ENCODE measurements around the gene ABCC11. TPM values are rescaled to one million over a fixed set of nuclear protein-coding genes. Genes with fewer than 3 reads are reported as not detected.

ABCC11 gene
- total RNA-seq, 2 donors from 2014 or later: 0.70 TPM; not detected in 1

- Histone ChIP-seq H3K4me3 (ENCODE audit: low read length) (no peak overlapping the region), H3K27ac (ENCODE audit: low read depth, low read length) (no peak overlapping the region), H3K4me1 (ENCODE audit: control insufficient read depth, insufficient read depth, low read length) (no peaks in the 10 kb centered on the region), H3K9ac (ENCODE audit: extremely low read depth, low read length, poor library complexity, severe bottlenecking) (no peak overlapping the region), H3K36me3 (ENCODE audit: control insufficient read depth, insufficient read depth, low read length) (no peaks in the 10 kb centered on the region), H3K9me3 (ENCODE audit: control insufficient read depth, low read length) (no peaks in the 10 kb centered on the region), H3K27me3 (ENCODE audit: control insufficient read depth, insufficient read depth, low read length, poor library complexity, severe bottlenecking) (no peaks in the 10 kb centered on the region)
- DNase-seq: no peak
- WGBS, 2 experiments (ENCODE audit: insufficient coverage in 1 of 2, insufficient read length in 1 of 2): 96% methylated on average over 5 of the region's 5 CpGs; no CpG with 5 or more reads in 1 of the 2 experiments
- H3K27me3 Mint-ChIP-seq (ENCODE audit: insufficient read depth): no peaks in the 10 kb centered on the region
- H3K36me3 Mint-ChIP-seq (ENCODE audit: low read depth): no peaks in the 10 kb centered on the region
- H3K4me3 Mint-ChIP-seq: no peak overlapping the region
- TF ChIP-seq CTCF (conservative IDR thresholded peaks at IDR 0.05): no peak
- H3K9me3 Mint-ChIP-seq: no peaks in the 10 kb centered on the region
- H3K4me1 Mint-ChIP-seq: peaks cover 1% of the 10 kb centered on the region
- no peak overlapping the region for H3K27ac Mint-ChIP-seq
These were observed 52.3 kb downstream of the ABCC11 start for GRCh38 chr16:48194828-48195556.

- Histone ChIP-seq H3K36me3 (ENCODE audit: control insufficient read depth, insufficient read depth, low read length) (no peaks in the 10 kb centered on the region), H3K9me3 (ENCODE audit: control insufficient read depth, low read length) (no peaks in the 10 kb centered on the region), H3K4me1 (ENCODE audit: control insufficient read depth, insufficient read depth, low read length) (no peaks in the 10 kb centered on the region), H3K27me3 (ENCODE audit: control insufficient read depth, insufficient read depth, low read length, poor library complexity, severe bottlenecking) (no peaks in the 10 kb centered on the region), H3K9ac (ENCODE audit: extremely low read depth, low read length, poor library complexity, severe bottlenecking) (no peak overlapping the region), H3K4me3 (ENCODE audit: low read length) (no peak overlapping the region), H3K27ac (ENCODE audit: low read depth, low read length) (no peak overlapping the region)
- DNase-seq: no peak
- Mint-ChIP-seq H3K27ac (no peak overlapping the region), H3K4me3 (no peak overlapping the region), H3K9me3 (no peaks in the 10 kb centered on the region), H3K4me1 (peaks cover 5% of the 10 kb centered on the region), H3K36me3 (ENCODE audit: low read depth) (no peaks in the 10 kb centered on the region), H3K27me3 (ENCODE audit: insufficient read depth) (no peaks in the 10 kb centered on the region)
- WGBS, 2 experiments (ENCODE audit: insufficient coverage in 1 of 2, insufficient read length in 1 of 2): 88 to 100% methylated on average over 2 to 7 of the region's 7 CpGs
- TF ChIP-seq CTCF (conservative IDR thresholded peaks at IDR 0.05): no peak
These were observed 53.5 kb downstream of the ABCC11 start for GRCh38 chr16:48193846-48194245.

GRCh38 chr16:48188449-48189102 is 58.8 kb downstream of the ABCC11 start:
- TF ChIP-seq CTCF (conservative IDR thresholded peaks at IDR 0.05): no peak
- no peak for DNase-seq
- no peak overlapping the region for H3K9ac ChIP-seq (ENCODE audit: extremely low read depth, low read length, poor library complexity, severe bottlenecking)
- no peaks in the 10 kb centered on the region for H3K9me3 ChIP-seq (ENCODE audit: control insufficient read depth, low read length)
- no peak overlapping the region for H3K4me3 Mint-ChIP-seq
- H3K4me1 ChIP-seq (ENCODE audit: control insufficient read depth, insufficient read depth, low read length): no peaks in the 10 kb centered on the region
- H3K27me3 ChIP-seq (ENCODE audit: control insufficient read depth, insufficient read depth, low read length, poor library complexity, severe bottlenecking): no peaks in the 10 kb centered on the region
- H3K27ac Mint-ChIP-seq: no peak overlapping the region
- H3K36me3 ChIP-seq (ENCODE audit: control insufficient read depth, insufficient read depth, low read length): no peaks in the 10 kb centered on the region
- H3K9me3 Mint-ChIP-seq: no peaks in the 10 kb centered on the region
- H3K36me3 Mint-ChIP-seq (ENCODE audit: low read depth): no peaks in the 10 kb centered on the region
- H3K27me3 Mint-ChIP-seq (ENCODE audit: insufficient read depth): no peaks in the 10 kb centered on the region
- H3K4me3 ChIP-seq (ENCODE audit: low read length): no peak overlapping the region
- 90 to 96% methylated on average over 5 to 6 of the region's 6 CpGs for WGBS, 2 experiments (ENCODE audit: insufficient coverage in 1 of 2, insufficient read length in 1 of 2)
- H3K4me1 Mint-ChIP-seq: peaks cover 5% of the 10 kb centered on the region
- no peak overlapping the region for H3K27ac ChIP-seq (ENCODE audit: low read depth, low read length)

All from endodermal cell (in vitro differentiated cells).